ENCODE measurements around the gene PILRA.

GRCh38 chr7:100411101-100411500, 37.8 kb downstream of the PILRA start:
- no peak for TF ChIP-seq ARID2 (CRISPR knock-in tag; IDR thresholded peaks at IDR 0.05; ENCODE audit: borderline replicate concordance)
- TF ChIP-seq CTCF (CRISPR knock-in tag; IDR thresholded peaks at IDR 0.05) = no peak
- no peak for TF ChIP-seq ATF7-NPFF (CRISPR knock-in tag; IDR thresholded peaks at IDR 0.05; ENCODE audit: low read depth)
- TF ChIP-seq IRX3 (CRISPR knock-in tag; IDR thresholded peaks at IDR 0.05; ENCODE audit: borderline replicate concordance, low read depth) = no peak
- TF ChIP-seq RXRB (CRISPR knock-in tag; IDR thresholded peaks at IDR 0.05; ENCODE audit: borderline replicate concordance) = no peak
- no peak for TF ChIP-seq ZBTB7B (CRISPR knock-in tag; IDR thresholded peaks at IDR 0.05)
- no peak for TF ChIP-seq RAD51 (IDR thresholded peaks at IDR 0.05; ENCODE audit: borderline replicate concordance)

Data from HepG2 (cell line).